NCI-H2171 treated with DMSO at 0.1 percent for 48 hours (cell line): ENCODE measurements around the gene ACER1.
A peak's percentile ranks its signal among the peaks of the same experiment; 100 is the strongest.

Source experiments
- DNase-seq: peaks from one replicate; lab custom pipeline; 2025; lab: John Stamatoyannopoulos, UW

ACER1 gene

DNA sequence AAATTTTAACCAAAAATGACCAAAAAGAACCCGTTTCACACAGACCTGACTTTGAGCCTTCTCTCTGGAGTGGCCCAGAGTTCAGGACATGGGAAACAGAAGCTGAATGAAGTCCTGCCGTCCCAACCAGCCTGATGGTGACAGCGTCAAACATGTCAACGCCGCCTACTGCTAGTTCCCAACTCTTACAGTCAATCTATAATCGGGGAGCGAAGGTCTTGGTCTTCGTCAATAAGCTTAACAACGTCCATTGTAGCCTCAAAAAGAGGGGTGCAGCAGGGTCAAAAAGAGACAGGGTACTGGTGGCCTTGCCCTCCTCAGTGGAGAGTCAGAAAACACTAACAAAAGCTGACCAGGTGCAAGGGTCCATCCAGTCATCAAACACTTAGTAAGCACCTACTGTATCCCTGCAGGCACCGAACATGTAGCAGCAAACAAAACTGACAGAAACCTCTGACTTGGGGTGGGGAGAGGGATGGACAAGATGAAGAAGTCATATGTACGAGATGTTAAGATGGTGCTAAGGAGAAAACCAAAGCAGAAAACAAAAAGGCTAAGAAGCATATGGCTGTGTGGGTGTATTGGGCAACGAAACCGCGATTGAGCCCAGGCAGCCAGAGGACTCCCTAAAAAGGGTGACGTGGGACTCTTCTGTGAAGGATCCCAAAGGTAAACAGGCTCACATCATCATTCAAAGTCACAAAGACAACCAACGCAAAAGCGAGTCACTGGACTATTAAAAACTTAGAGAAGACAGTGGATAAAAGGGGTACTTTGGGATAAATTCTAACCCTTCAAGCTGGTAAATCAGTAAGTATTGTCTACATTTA, 65.6 kb downstream of the ACER1 start:
- no peak for DNase-seq

DNA sequence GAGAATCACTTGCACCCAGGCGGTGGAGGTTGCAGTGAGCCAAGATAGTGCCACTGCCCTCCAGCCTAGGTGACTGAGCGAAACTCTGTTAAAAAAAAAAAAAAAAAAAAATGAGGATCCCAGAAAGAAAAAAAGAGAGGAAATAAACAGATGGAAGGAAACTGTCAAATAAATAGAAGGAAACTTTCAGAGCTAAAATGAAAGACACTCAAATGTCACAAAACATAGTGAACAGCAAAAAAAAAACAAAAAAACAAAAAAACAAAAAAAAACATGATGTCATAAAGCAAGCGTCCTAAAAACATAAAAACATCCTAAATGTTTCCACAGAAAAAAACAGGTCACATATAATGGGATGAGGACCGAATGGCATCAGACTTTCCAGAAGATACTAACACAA, 68.6 kb downstream of the ACER1 start:
- no peak for DNase-seq

DNA sequence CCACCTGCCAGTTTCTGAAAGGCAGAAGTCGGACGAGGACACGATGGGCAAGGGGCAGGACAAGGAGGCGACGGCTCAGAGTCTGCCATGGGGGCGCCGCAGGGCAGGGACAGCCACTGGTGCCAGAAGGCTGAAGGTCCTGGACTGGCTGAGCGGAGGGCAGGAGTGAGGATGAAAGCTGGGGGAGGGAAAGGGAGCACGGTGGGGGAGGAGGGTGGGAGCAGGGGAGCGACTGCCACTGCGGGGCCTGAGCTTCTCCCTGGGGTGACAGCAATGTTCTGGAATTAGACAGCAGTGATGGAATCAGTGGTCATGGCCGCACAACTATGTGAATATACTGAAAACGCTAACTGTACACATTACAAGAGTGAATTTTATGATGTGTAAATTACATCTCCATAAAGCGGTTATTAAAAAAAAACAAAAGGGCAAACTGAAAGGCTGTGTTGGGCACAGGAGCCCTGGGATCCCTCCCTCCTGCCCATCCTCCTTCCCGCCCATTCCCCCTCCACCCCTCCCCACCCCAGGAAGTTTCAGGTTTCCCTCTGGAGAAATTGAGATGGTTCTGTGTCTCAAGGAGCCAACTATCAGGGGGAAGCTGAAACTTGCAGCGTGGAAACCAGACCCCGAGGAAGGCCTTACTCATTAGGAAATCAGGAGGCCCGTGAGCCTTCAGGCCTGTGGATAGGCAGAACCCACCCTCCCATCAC, 69.5 kb downstream of the ACER1 start:
- peak; percentile 40 for DNase-seq

DNA sequence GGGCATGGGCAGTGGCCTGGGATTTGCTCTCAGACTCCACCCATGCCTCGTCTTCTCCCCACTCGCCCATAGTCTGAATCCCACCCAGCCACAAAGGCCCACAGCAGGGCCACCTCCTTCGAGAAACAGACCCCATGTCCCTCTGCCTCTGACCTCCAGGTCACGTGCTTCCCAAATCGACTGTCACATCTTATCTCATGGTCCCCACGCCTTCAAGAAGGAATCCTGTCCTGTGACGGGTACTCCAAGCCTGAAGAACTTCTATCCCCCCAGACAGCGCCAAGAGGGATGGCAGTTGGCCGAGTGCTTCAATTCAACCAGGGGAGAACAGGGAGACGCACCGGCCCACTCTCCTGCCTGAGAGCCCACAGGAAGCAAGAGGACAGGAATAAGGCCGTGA, 70.1 kb downstream of the ACER1 start:
- DNase-seq, result no peak

DNA sequence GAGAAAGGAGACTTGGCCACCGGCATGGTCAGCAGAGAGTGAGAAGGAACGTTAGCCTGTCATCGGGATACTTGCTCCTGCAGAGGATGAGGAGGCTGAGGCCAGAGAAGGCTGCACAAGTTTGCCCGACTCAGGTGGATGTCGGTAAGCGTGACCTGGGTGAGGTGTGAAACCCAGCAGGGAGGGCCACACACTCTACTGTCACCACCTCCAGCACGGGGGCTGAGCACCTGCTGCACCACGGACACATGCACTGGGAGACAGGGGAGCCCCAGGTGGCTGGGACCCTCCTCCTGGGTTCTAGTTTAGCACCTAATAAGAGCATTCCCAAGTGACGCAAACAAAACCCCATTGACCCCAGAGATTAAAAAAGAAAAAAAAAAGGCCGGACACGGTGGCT, 70.9 kb downstream of the ACER1 start:
- DNase-seq, result no peak

DNA sequence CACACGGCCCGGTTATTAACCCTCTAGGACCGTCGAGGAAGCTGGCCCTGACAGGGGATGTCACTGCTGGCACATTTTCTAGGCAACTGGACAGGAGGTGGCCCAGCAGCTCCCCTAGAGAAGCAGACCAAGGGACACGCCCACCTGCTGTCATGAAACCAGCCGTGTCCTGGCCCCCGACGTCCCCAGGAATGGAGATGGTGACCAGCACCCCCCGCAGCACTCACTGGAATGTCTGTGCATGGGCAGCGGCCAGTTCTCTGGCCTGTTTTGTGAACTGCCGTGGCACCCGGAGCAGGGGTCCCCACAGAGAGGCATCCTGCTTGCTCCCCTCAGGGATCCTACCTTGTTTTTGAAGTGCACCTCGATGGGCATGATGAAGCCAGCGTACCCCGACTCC, 71.5 kb downstream of the ACER1 start:
- no peak for DNase-seq

DNA sequence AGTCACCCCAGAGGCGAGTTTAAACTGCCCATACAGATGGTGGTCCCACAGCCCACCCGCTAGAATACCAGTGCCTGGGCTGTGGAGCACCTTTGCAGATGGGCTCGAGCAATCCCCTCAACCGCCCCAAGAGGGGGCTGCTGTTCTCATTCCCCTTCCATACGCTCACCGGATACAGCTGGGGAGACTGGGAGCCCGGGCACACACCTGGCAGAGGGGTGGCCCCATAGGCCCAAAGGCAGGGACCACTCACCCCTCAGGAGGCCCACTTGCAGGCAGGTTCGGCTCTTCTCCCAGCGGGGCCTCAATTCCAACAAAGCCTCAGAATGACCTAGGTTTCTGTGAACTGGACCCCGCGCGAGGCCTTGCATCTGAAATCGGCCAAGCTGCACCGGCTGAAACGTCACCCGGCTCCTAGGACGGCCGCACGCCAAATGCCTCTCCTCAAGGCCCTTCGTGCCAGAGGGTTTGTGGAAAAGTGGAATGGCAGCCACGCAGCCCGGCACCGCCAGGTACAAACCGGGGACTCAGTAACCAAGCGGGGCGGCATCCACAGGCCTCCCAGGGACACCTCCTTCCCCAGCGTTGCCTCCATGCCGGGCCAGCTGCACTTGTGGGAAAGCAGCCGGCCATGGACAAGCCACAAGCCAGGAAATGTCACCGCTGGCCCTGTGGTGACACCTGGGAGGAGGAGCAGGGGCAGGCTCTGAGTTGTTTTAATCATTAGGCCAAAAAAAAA, 72.3 kb downstream of the ACER1 start:
- DNase-seq, result no peak

DNA sequence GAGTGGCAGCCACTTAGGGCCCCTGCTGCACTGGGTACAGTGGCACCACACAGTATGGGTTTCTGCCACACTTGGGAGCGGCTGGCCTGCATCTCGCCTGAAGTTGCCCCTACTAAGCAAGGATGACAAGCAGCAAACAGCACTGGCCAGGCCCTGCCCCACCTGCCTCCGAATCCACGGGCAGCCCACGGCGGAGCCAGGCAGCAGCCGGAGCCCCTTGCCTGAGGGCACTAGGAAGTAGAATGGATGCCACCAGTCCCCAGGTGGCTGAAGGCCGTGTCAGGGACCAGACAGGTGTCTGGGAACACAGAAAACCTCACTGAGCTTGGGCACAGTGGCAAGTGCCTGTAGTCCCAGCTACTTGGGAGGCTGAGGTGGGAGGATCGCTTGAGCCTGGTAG, 73.0 kb downstream of the ACER1 start:
- DNase-seq, result no peak

DNA sequence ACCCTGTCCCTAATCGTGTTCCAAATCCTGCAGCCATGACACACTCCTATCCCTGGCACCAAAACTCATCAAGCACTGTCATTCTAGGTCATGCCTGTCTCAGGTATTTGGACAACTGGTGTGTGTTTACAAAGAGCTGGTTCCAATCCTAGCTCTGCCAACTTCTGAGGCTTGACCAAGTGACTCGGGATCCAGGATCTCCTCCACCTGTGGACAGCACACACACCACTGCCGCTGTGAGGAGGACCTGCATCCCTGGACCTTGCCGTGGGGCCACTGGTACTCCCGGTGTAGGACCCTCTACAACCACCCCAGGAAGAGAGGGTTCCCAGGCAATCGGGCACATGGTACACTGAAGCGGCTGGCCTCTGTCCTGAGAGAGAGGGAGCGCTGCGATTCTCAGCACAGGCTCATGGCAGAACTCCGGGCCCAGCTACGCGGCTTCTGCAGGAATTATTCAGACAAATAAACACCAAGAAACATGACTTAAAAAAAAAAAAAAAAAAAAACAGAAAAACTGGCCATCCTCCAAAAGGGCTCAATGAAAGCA, 74.0 kb downstream of the ACER1 start:
- DNase-seq, result no peak

DNA sequence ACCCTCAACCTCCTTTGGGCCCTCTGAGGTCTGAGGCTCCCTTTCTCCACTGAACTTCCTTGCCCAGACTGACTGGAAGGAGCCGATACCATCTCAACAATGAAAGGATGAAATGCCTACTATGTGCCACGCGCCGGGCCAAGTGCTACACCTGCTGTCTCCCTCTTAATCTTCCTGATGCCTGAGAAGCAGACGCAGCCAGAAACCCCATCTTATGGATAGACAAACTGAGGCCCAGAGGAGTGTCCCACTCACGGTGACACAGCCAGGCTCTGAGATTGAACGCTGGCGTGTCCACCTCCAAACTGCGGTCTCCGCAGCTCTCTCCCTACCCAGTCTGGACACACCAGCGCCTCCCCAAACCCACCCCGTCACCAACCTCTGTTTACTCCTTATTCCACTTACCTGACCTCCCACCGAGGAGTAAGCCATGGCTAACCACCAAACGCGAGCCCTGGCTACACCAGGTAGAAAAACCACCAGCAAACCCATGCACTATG, 74.5 kb downstream of the ACER1 start:
- DNase-seq, result no peak
